ENCODE results near the gene OPTN.

Gene OPTN

DNA sequence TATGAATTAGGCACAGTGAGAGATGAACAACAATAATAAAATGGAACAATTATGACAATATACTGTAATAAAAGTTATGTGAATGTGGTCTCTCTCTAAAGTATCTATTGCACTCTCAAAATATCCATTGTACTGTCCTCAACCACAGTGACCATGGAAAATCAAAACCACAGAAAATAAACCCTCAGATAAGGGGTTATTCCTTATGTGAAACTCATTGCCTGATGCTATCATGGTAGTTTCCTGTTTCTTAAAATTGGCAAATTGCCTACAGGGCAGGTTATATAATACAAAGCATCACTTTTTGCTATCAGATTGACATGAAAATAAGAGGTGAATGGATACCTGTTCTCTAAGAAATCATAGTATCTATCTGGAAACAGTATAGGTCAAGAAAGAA lies 65.2 kb downstream of the OPTN start:
- H3K9me3 ChIP-seq (ENCODE audit: severe bottlenecking): no peaks in the 10 kb centered on the region
- no peaks in the 10 kb centered on the region for H3K27me3 ChIP-seq (ENCODE audit: insufficient read depth, low read depth, severe bottlenecking)
- no peak overlapping the region for H3K27ac ChIP-seq
- H3K36me3 ChIP-seq: peaks cover 6% of the 10 kb centered on the region; the same call in 1 of the 2 replicates
- TF ChIP-seq, protein P1, sequence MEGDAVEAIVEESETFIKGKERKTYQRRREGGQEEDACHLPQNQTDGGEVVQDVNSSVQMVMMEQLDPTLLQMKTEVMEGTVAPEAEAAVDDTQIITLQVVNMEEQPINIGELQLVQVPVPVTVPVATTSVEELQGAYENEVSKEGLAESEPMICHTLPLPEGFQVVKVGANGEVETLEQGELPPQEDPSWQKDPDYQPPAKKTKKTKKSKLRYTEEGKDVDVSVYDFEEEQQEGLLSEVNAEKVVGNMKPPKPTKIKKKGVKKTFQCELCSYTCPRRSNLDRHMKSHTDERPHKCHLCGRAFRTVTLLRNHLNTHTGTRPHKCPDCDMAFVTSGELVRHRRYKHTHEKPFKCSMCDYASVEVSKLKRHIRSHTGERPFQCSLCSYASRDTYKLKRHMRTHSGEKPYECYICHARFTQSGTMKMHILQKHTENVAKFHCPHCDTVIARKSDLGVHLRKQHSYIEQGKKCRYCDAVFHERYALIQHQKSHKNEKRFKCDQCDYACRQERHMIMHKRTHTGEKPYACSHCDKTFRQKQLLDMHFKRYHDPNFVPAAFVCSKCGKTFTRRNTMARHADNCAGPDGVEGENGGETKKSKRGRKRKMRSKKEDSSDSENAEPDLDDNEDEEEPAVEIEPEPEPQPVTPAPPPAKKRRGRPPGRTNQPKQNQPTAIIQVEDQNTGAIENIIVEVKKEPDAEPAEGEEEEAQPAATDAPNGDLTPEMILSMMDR (IDR thresholded peaks at IDR 0.05; ENCODE audit: low read depth, low read length): no peak
- no peak overlapping the region for H3K4me3 ChIP-seq (ENCODE audit: low read depth, low read length)
- DNase-seq: no peak

DNA sequence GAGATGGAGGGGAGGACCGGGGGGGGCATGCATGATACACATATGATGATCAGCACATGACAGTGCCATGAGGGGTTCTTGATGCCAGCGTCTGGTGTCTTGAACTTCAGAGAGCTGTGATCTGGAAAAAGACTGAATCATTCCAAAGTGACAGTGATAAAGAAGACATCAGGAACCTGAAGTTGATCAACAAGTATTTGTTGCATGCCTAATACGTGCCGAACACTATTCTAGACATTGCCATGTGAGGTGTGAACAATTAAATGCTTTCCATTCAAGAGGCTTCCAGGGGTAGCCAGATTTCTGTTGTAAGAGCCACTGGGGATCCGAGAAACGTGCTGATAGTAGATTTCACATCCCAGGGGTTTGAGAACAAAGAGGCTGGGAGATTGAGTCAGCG lies 67.6 kb downstream of the OPTN start:
- Histone ChIP-seq H3K36me3 (peaks cover 13% of the 10 kb centered on the region), H3K4me3 (ENCODE audit: low read depth, low read length) (no peak overlapping the region), H3K27ac (no peak overlapping the region), H3K9me3 (ENCODE audit: severe bottlenecking) (no peaks in the 10 kb centered on the region), H3K27me3 (ENCODE audit: insufficient read depth, low read depth, severe bottlenecking) (no peaks in the 10 kb centered on the region)
- TF ChIP-seq, protein P1 (IDR thresholded peaks at IDR 0.05; ENCODE audit: low read depth, low read length): no peak
- no peak for DNase-seq

DNA sequence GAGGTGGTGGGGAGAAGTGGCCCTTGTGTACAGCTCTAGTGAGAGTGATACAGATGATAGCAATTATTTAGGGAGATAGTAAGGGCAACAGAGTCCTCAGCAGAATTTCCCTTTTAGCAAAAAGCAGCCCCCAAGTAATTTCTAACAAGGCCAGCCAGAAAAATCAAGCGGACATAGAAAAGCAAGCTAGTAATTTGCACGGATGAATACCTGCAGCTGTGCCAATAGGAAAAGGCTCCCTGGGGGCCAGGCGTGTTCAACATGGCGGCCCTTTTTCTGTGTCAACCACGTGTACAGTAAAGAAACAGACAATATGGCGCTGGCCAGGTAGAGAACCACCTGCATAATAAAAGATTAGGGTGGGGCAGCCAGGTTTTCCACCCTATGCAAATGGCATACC lies 68.8 kb downstream of the OPTN start:
- Histone ChIP-seq H3K4me3 (ENCODE audit: low read depth, low read length) (no peak overlapping the region), H3K27me3 (ENCODE audit: insufficient read depth, low read depth, severe bottlenecking) (no peaks in the 10 kb centered on the region), H3K36me3 (peaks cover 19% of the 10 kb centered on the region), H3K9me3 (ENCODE audit: severe bottlenecking) (no peaks in the 10 kb centered on the region), H3K27ac (no peak overlapping the region)
- TF ChIP-seq, protein P1 (IDR thresholded peaks at IDR 0.05; ENCODE audit: low read depth, low read length): no peak
- DNase-seq: no peak

DNA sequence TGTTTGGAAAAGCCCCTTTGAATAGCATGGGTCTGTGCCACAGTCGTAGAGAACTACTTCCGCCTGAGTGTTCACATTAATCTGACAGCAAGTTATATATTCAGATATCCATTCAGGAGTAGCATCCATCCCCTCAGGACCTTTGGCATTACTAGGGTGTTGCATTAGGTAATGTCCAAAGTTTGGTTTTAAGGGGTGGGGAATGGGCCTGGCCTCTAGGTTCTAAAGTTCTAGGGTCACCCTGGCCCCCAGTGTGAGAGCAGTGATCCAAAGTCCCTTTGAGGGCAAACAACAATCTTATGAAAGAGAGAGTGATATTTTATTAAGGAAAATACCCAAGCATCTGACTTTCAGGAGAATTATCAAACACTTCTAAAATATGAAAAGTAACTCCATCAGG lies 73.7 kb downstream of the OPTN start:
- no peak for DNase-seq
- no peaks in the 10 kb centered on the region for H3K9me3 ChIP-seq (ENCODE audit: severe bottlenecking)
- peaks cover 18% of the 10 kb centered on the region for H3K36me3 ChIP-seq
- TF ChIP-seq, protein P1 (IDR thresholded peaks at IDR 0.05; ENCODE audit: low read depth, low read length): no peak
- H3K4me3 ChIP-seq (ENCODE audit: low read depth, low read length): no peak overlapping the region
- no peak overlapping the region for H3K27ac ChIP-seq
- H3K27me3 ChIP-seq (ENCODE audit: insufficient read depth, low read depth, severe bottlenecking): no peaks in the 10 kb centered on the region

DNA sequence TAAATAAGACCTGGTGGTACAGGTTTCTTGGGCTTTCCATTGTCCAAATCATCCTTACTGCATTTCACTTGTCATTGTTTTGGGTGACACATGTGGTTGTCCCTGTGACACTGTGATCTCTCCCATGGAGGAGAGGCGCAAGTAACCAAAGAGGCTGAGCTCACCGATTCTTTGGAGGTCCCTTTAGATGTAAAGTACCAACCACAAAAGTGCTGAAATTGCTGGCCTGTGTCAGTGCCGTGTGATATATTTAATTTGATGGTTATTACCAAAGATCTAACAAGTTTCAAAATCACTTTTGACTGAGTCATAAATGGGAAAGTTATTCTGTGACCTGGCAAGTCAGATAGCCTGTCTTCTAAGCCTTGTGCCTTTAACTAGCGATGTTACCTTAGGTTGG lies 80.8 kb downstream of the OPTN start:
- Histone ChIP-seq H3K4me3 (ENCODE audit: low read depth, low read length) (no peak overlapping the region), H3K9me3 (ENCODE audit: severe bottlenecking) (no peaks in the 10 kb centered on the region), H3K27ac (no peak overlapping the region), H3K27me3 (ENCODE audit: insufficient read depth, low read depth, severe bottlenecking) (no peaks in the 10 kb centered on the region), H3K36me3 (peaks cover 36% of the 10 kb centered on the region)
- TF ChIP-seq, protein P1 (IDR thresholded peaks at IDR 0.05; ENCODE audit: low read depth, low read length): no peak
- DNase-seq: no peak

DNA sequence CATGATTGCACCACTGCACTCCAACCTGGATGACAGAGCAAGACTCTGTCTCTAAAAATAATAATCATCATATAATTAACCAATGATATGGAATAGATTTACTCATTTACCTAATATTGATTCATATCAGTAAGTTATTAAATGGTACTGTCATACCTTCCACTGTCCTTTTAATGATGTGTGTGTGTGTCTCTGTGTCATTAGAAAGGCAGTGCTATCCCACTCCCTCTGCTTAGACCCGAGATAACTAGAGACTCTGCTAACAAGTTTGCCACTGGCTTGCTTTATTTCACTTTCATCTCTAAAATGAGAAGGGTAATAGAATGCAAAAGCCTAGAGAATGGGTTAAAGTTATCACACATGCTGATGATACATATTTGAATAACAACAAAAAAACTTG lies 82.5 kb downstream of the OPTN start:
- DNase-seq: no peak
- TF ChIP-seq, protein P1 (IDR thresholded peaks at IDR 0.05; ENCODE audit: low read depth, low read length): no peak
- H3K9me3 ChIP-seq (ENCODE audit: severe bottlenecking): no peaks in the 10 kb centered on the region
- no peak overlapping the region for H3K4me3 ChIP-seq (ENCODE audit: low read depth, low read length)
- H3K27ac ChIP-seq: no peak overlapping the region
- H3K36me3 ChIP-seq: peaks cover 49% of the 10 kb centered on the region
- no peaks in the 10 kb centered on the region for H3K27me3 ChIP-seq (ENCODE audit: insufficient read depth, low read depth, severe bottlenecking)
